SU-DHL-6 (cell line): ENCODE measurements around the gene CTNNB1.

Source experiments
- H2AFZ ChIP-seq: fragments of 200-600 bp; sonication (generic); 2 replicates; pipeline ENCODE4 v1.6.1; 2014; ENCODE audit warnings: low read depth, mild to moderate bottlenecking, moderate library complexity, mixed read lengths, antibody characterized with exemption, low read length; ENCODE audit not compliant: severe bottlenecking
- H3F3A ChIP-seq: fragments of 200-600 bp; shearing (Covaris generic); 2 replicates; pipeline ENCODE4 v1.6.0; 2016; ENCODE audit warnings: antibody characterized with exemption, mild to moderate bottlenecking; ENCODE audit not compliant: insufficient read depth
- H3K27ac ChIP-seq: fragments of 200-600 bp; sonication (generic); 2 replicates; pipeline ENCODE4 v1.5.1; 2016; ENCODE audit warnings: low read depth, mild to moderate bottlenecking, low read length, moderate library complexity, mixed read lengths
- H3K27me3 ChIP-seq: fragments of 200-600 bp; sonication (generic), shearing (Covaris generic); 2 replicates; pipeline ENCODE4 v1.6.0; 2014; ENCODE audit warnings: mild to moderate bottlenecking, low read length
- H3K36me3 ChIP-seq: fragments of 200-600 bp; sonication (generic); 2 replicates; pipeline ENCODE4 v1.6.1; 2014; ENCODE audit warnings: mild to moderate bottlenecking, low read length, mixed read lengths
- H3K4me2 ChIP-seq: fragments of 300-600, 200-600 bp; shearing (Covaris generic), sonication (generic); 2 replicates; pipeline ENCODE4 v1.6.0; 2014; ENCODE audit warnings: low read length, low read depth, mild to moderate bottlenecking; ENCODE audit not compliant: poor library complexity, severe bottlenecking
- H3K4me3 ChIP-seq: fragments of 200-600 bp; sonication (generic); 2 replicates; pipeline ENCODE4 v1.5.1; 2014; ENCODE audit warnings: antibody characterized with exemption, low read length, mild to moderate bottlenecking, mixed read lengths; ENCODE audit not compliant: insufficient read depth, poor library complexity, severe bottlenecking
- H3K79me2 ChIP-seq: fragments of 200-600 bp; sonication (generic); 2 replicates; pipeline ENCODE4 v1.6.1; 2014; ENCODE audit warnings: mild to moderate bottlenecking, low read length, moderate library complexity; ENCODE audit not compliant: insufficient read depth
- H3K9ac ChIP-seq: fragments of 200-600 bp; sonication (generic); 2 replicates; pipeline ENCODE4 v1.7.0; 2014; ENCODE audit warnings: mild to moderate bottlenecking, low read length
- H3K9me2 ChIP-seq: fragments of 200-600 bp; sonication (generic); replicated peaks from 2 replicates; pipeline ENCODE4 v1.6.1; 2014; ENCODE audit warnings: low read length; ENCODE audit not compliant: insufficient read depth
- H3K9me3 ChIP-seq: fragments of 200-600 bp; sonication (generic); 2 replicates; pipeline ENCODE4 v1.6.1; 2014; ENCODE audit warnings: low read length, mixed read lengths; ENCODE audit not compliant: insufficient read depth
- H4K20me1 ChIP-seq: fragments of 200-600 bp; sonication (generic); 2 replicates; pipeline ENCODE4 v1.6.1; 2014; ENCODE audit warnings: low read depth, mild to moderate bottlenecking, antibody characterized with exemption, low read length, moderate library complexity, mixed read lengths
- EZH2phosphoT487 ChIP-seq: fragments of 200-600 bp; sonication (generic), shearing (Covaris generic); conservative IDR thresholded peaks from 2 replicates; pipeline ENCODE4 v1.6.1; 2018; ENCODE audit warnings: mild to moderate bottlenecking, antibody characterized with exemption, low read length, moderate library complexity, mixed read lengths
- TF ChIP-seq, protein P1 (sequence below): fragments of 200-600 bp; sonication (generic); IDR thresholded peaks from one replicate; pipeline ENCODE4 v1.5.1; 2017; ENCODE audit warnings: antibody characterized with exemption, mild to moderate bottlenecking, low read length, moderate library complexity; ENCODE audit not compliant: insufficient read depth, poor library complexity, severe bottlenecking

CTNNB1 gene

DNA sequence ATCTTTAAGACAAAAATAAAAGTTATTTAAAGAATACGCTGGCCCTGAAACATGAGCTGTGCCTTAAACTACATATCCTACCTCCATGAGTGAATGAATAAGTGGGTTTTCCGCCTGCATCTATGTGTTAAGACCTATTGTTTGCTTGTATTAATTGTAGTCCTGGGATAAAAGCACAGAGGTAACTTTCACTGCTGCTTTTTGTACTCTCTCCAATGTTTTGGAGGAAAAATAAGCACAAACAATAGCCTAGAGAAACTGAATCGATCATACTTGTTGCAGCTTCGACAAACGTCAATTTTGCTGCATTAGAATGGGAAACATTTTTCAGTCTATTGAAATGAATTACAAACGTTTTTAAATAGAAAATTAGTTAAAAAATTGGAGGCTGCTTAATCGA is 1.3 kb upstream of the CTNNB1 start:
- Histone ChIP-seq H2AFZ (peak overlapping the region; percentile 97), H3K4me2 (peak overlapping the region; percentile 64)

DNA sequence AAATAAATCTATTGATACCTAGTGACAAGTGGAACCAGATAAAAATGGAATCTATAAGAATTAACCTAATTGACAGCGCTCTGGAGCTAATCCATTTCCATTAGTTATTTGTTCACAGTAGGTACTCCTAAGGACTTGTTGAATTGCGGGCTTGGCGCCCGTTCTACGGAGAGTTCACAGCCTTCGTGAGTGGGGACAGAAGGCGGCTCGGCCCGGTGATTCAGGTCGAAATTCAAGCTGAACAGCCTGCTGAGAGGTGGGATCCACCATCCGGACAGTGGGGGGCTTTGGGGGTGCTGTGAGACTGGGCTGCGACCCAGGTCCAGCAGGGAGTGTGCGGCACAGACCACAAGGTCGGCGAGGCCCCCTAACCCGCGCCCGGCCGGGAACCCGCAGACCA is 779 bp upstream of the CTNNB1 start:
- Histone ChIP-seq H3K79me2 (peaks cover 40% of the 10 kb centered on the region), H3K4me2 (peak overlapping the region; percentile 64), H3K9me3 (no peaks in the 10 kb centered on the region), H3K27ac (no peak overlapping the region), H3K9me2 (no peaks in the 10 kb centered on the region), H3K4me3 (peak overlapping the region; percentile 92), H3K9ac (peak overlapping the region; percentile 98), H3K27me3 (no peaks in the 10 kb centered on the region), H4K20me1 (peaks cover 28% of the 10 kb centered on the region), H3K36me3 (no peaks in the 10 kb centered on the region), H3F3A (peaks cover 6% of the 10 kb centered on the region; the same call in 1 of the 2 replicates), H2AFZ (peak overlapping the region; percentile 97)
- TF ChIP-seq, protein P1, sequence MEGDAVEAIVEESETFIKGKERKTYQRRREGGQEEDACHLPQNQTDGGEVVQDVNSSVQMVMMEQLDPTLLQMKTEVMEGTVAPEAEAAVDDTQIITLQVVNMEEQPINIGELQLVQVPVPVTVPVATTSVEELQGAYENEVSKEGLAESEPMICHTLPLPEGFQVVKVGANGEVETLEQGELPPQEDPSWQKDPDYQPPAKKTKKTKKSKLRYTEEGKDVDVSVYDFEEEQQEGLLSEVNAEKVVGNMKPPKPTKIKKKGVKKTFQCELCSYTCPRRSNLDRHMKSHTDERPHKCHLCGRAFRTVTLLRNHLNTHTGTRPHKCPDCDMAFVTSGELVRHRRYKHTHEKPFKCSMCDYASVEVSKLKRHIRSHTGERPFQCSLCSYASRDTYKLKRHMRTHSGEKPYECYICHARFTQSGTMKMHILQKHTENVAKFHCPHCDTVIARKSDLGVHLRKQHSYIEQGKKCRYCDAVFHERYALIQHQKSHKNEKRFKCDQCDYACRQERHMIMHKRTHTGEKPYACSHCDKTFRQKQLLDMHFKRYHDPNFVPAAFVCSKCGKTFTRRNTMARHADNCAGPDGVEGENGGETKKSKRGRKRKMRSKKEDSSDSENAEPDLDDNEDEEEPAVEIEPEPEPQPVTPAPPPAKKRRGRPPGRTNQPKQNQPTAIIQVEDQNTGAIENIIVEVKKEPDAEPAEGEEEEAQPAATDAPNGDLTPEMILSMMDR, result no peak
- TF ChIP-seq EZH2phosphoT487, result no peak

More for the DNA sequence above, 1.3 kb upstream of the CTNNB1 start:
- H4K20me1 ChIP-seq, result peaks cover 24% of the 10 kb centered on the region
- no peak overlapping the region for H3K4me3 ChIP-seq
- H3F3A ChIP-seq, result peaks cover 6% of the 10 kb centered on the region; the same call in 1 of the 2 replicates
- no peaks in the 10 kb centered on the region for H3K27me3 ChIP-seq
- H3K79me2 ChIP-seq, result peaks cover 35% of the 10 kb centered on the region
- no peaks in the 10 kb centered on the region for H3K9me3 ChIP-seq
- no peak overlapping the region for H3K9ac ChIP-seq
- no peak overlapping the region for H3K27ac ChIP-seq
- no peaks in the 10 kb centered on the region for H3K9me2 ChIP-seq
- H3K36me3 ChIP-seq, result no peaks in the 10 kb centered on the region
- TF ChIP-seq, protein P1, result no peak
- no peak for TF ChIP-seq EZH2phosphoT487

DNA sequence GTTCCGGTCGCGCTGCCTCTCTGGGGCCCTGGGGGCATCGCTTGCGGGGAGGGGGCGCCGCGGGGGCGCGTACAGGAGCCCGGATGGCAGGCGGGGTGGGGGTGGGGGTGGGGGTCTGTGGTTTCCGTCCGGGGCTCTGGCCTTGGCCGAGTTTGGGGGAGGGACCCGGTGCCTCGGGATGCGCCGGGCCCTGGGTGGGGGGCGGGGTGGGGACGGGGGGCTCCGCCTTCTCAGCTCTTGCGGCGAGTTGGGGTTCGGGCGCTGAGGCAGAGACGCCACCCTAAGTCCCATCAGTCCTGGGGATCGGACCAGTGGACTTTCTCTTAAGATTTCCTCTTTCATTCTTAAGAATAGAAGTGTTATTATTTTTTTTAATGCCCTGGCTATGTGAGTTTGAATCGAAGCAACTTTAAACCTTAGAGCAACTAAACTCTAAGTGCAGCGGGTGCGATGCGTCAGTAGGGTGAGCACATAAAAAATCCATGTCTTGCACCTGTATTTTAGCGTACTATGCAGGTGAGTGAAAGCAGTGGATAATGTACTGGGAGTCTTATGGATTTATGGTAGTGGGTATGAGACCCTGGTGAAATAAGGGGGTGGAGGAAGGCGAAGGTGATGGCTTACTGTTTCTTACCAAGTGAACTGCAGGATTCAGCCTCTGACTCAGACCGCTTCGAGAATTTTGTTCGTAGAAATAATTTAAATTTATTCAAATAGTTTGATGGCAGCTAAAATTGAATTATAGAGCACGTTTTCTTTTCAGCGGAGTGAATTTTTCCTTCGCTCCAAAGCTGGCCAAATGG is 762 bp downstream of the CTNNB1 start:
- Histone ChIP-seq H3K9me2 (no peaks in the 10 kb centered on the region), H3K9me3 (no peaks in the 10 kb centered on the region), H3K4me3 (peak overlapping the region; percentile 92), H4K20me1 (peaks cover 44% of the 10 kb centered on the region), H3K27ac (peak overlapping the region; percentile 91), H3K9ac (peak overlapping the region; percentile 98), H3K79me2 (peaks cover 55% of the 10 kb centered on the region), H3K36me3 (no peaks in the 10 kb centered on the region), H3F3A (peaks cover 6% of the 10 kb centered on the region; the same call in 1 of the 2 replicates), H3K27me3 (no peaks in the 10 kb centered on the region), H3K4me2 (peak overlapping the region; percentile 79), H2AFZ (peak overlapping the region; percentile 76)
- no peak for TF ChIP-seq EZH2phosphoT487
- TF ChIP-seq, protein P1, result no peak
